GM19351 (cell line): ENCODE measurements around the gene STAM2.
"Not testable (repeated sequence)": the region's sequence is repeated elsewhere in the genome, so short reads cannot be mapped to it uniquely, and the experiment has no call there.

Source experiments
- ATAC-seq: cut with Tn5 transposase; IDR thresholded peaks from one replicate; pipeline ENCODE4 v1.9.1; 2021; ENCODE audit warnings: mild to moderate bottlenecking, moderate library complexity; ENCODE audit not compliant: unreplicated experiment

The STAM2 gene

DNA sequence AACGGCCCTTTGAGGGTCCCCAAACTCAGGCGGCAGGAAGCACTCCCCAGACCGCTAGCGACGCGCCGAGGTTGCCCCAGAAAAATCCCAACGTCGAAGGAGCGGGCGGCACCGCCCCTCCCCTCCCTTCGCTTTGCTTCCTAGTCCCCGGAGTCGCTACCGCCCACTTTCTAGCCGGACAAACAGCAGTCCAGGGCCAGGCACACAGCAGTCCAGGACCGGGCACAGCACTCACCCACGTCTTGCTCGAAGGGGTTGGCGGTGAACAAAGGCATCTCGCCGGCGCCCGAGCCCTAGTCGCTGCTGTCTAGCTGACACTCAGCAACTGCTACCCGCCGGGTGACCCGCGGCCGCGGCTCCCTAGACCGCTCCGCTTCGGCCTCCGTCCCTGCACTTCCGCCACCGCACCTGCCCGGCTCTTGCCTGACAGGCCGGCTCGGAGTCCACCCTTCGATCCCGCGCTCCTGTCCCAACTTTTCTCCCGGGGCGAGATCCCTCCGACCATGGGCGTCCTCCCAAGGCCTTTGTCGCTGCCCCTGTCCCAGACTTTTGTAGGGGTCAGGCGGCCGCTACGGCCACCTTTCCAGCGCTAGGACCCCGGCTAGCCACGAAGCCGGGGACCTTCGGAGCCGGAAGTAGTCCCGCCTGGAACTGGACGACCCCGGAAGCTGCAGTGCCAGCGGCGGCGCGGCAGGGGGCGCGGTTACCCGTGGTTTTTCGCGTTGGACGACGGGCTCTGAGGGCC lies at the start of gene STAM2:
TSS of gene STAM2 (minus strand) at position 396 of the 745 bp plus-strand sequence. CDS start at position 275, 121 bp downstream.
- peak; percentile 73 for ATAC-seq

DNA sequence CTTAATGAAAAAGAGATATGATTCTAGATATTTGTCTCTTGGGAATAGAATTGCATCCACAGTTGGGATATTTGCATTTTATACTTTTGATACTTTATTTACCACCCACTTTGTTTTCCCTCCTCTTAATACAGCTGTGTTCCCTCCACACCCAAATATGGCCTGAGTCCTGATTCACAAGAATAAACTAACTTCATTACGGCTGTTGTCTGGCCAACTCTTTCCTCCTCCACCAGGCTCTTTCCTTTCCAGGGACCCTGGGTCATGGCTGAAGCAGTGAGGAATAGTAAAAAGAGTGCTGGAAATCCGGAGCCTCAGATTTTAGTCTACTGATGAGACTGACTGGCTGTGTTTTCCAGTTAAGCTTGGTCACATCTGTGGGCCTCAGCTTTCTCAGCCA lies 48.4 kb upstream of the STAM2 start:
- no peak for ATAC-seq

DNA sequence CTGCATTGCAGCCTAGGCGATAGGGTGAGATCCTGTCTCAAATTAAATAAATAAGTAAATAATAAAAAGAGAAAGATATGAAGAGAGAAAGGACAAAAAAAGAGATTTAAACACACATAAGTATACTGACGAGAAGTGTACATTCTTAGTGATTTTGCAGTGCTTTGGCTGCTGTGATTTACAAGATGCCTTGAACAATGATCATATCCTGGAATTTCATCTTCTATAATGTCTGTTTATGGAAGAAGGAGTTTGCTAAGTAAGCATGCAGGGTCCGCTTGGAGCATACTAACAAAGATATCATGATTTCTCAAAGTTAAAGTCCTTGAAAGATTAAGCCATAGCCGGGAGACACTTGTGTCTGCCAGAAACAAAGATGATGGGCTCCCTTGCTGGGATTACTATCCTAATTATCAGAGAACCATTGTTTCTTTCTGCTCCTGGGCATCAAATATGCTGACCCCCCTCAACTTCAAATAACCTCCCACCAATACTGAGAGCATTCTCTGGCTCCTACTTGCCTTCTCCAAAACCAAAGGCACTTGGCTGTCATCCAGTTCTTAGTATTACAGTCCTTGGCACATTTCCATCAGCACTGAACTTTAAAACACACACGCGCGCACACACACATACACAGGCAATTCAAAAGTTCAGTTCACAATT lies 47.5 kb upstream of the STAM2 start:
- no peak for ATAC-seq

- no peak for ATAC-seq
Observed at GRCh38 chr2:152221839-152222238, 46.3 kb upstream of the STAM2 start.

- no peak for ATAC-seq
Observed at GRCh38 chr2:152219077-152219828, 43.7 kb upstream of the STAM2 start.

- ATAC-seq, result no peak
Observed at GRCh38 chr2:152201466-152201830, 25.9 kb upstream of the STAM2 start.

DNA sequence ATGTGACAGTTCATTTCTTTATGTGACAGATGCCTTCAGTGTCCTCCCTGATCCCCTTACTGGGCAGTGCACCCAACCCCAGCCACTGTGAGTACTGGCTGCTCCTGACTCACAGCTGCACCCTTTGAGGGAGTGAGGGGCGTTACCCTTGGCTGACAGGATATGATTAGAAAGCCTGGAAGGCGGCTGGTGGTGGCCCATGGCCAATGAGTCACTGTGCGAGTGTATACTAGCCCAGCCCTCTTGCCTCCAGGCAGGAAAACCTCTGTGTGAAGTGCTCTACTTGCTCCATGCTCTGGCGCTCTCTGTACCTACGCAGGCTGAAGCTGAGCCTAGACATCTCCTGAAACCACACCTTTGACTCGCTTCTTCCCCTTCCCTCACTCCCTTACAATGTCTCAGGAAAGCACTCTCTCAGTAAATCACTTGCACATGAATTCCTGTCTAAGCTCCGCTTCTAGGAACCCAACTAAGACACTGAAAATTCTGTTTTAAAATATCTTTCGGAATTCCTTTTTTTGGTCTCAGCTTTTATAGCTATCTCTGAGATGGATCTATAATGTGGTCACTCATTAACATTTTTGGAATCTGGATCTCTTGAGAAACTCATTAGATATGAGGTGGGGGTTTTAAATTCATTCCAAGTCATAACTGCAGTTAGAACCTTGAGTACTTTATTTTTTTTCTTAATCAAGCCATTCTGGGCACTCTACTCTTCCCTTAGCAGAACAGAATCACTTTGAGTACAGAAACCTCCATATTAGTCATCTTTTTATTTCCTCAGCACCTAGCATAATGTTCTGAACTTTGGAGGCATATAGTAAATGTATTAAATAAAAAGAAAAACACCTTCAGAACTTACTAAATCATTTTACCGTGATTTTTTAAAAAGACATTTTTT lies 25.3 kb upstream of the STAM2 start:
- peak; percentile 53 for ATAC-seq

GRCh38 chr2:152200101-152200500 lies 24.5 kb upstream of the STAM2 start:
- no peak for ATAC-seq

DNA sequence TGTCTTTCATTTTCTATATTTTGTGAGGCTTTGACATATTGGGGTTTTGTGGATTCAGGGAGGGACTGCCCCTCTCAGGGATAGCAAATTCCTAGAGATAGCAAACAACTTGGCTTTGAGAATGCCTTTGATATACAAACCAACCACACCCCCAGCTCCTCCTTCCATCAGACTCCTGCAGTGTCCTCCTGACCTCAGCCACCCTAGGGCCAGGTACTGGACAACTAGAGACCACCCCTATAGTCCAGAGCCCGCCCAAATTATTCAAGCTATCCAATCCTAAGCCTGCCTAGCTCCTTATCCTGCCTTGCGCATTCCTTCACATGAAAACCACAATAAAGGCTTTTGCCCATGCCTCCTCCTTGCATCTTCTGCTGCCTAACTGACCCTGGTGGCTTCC lies 22.9 kb upstream of the STAM2 start:
- ATAC-seq, result no peak

DNA sequence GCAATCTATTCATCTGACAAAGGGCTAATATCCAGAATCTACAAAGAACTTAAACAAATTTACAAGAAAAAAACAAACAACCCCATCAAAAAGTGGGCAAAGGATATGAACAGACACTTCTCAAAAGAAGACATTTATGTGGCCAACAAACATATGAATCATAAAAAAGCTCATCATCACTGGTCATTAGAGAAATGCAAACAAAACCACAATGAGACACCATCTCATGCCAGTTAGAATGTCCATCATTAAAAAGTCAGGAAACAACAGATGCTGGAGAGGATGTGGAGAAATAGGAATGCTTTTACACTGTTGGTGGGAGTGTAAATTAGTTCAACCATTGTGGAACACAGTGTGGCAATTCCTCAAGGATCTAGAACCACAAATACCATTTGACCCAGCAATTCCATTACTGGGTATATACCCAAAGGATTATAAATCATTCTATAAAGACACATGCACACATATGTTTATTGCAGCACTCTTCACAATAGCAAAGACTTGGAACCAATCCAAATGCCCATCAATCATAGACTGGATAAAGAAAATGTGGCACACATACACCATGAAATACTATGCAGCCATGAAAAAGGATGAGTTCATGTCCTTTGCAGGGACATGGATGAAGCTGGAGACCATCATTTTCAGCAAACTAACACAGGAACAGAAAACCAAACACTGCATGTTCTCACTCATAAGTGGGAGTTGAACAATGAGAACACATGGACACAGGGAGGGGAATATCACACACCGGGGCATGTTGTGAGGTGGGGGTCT lies 22.1 kb upstream of the STAM2 start:
- not testable (repeated sequence) for ATAC-seq

GRCh38 chr2:152189622-152190495 lies 14.3 kb upstream of the STAM2 start:
- ATAC-seq, result peak; percentile 93

GRCh38 chr2:152186808-152187207 lies 11.2 kb upstream of the STAM2 start:
- ATAC-seq, result not testable (repeated sequence)

DNA sequence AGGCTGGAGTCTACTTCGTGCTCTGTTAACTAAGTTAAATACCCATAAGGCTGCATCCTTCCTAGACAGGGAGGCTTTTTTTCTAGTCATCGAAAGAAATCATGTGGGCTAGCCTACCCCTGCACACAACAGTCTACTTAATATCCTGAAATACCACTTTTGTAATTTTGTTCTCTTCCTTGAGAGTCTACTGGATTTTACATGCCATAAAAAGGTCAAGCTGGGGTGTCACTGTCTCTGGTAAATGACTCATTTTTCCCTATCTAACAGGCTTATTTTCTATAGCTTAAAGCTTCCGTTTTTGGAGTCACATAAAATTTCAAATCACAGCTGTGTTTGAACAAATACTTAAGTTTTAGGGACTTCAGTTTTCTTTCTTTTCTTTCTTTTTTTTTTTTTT lies 10.7 kb upstream of the STAM2 start:
- ATAC-seq, result no peak

DNA sequence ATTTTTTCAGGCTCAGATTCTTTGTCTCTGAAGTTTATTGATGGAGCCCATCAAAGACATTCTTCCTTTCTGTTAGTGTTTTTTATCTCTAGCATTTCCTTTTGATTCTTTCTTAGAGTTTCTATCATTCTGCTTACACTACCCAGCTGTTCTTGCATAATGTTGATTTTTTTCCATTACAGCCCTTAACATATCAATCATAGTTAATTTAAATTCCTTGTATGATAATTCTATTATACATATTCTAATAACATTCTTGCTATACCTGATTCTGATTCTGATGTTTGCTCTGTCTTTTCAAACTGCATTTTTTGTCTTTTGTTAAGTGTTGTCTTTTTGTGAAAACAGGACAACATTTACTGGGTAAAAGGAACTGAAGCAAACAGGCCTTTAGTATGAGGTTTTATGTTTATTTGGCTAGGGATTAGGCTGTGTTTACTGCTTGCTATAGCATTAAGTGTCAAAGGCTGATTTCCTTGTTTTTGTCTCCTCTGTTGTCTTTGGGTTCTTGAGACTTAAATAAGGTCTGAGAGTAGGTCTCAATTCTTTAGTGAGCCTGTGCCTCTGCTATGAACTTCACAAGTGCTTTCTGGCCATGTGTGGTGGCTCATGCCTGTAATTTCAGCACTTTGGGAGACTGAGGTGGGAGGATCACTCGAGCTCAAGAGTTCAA lies 8.0 kb upstream of the STAM2 start:
- no peak for ATAC-seq

DNA sequence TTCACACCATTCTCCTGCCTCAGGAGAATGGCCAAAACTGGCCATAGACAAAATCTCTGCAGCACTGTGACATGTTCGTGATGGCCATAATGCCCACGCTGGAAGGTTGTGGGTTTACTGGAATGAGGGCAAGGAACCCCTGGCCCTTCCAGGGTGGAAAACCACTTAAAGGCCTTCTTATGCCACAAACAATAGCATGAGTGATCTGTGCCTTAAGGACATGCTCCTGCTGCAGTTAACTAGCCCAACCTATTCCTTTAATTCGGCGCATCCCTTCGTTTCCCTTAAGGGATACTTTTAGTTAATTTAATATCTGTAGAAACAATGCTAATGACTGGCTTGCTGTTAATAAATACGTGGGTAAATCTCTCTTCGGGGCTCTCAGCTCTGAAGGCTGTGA lies 2.1 kb upstream of the STAM2 start:
- ATAC-seq, result not testable (repeated sequence)

GRCh38 chr2:152176113-152176714 lies 651 bp upstream of the STAM2 start:
- peak; percentile 33 for ATAC-seq

- ATAC-seq, result peak; percentile 24
Observed at GRCh38 chr2:152175012-152175367, 573 bp downstream of the STAM2 start.

GRCh38 chr2:152174574-152174973 lies 989 bp downstream of the STAM2 start:
- no peak for ATAC-seq
